Stimulated activated CD4-positive, alpha-beta T cell treated with anti-CD3 and anti-CD28 coated beads, Interleukin-12 subunit alpha, Interleukin-12 subunit beta, amount 100 ng/mL, for 48 hours (primary cell): Measurements from ENCODE around the gene SKI.

Experiments used
- DNase-seq, 3 donors: peaks; one replicate each; pipeline ENCODE4 v3.0.0-alpha.2; 2020; ENCODE audit warnings: low read depth in 2 of 3, low spot score in 1 of 3

SKI gene

GRCh38 chr1:2229911-2230731 lies 2.0 kb downstream of the SKI start:
- DNase-seq, result no peak

- DNase-seq, result no peak
Observed at GRCh38 chr1:2230781-2231531, 2.8 kb downstream of the SKI start.

GRCh38 chr1:2231532-2232254 lies 3.6 kb downstream of the SKI start:
- DNase-seq, result peak in 2 of 3 donors; percentile 37 to 63

GRCh38 chr1:2232255-2232915 lies 4.3 kb downstream of the SKI start:
- no peak for DNase-seq

GRCh38 chr1:2232916-2233438 lies 4.9 kb downstream of the SKI start:
- no peak for DNase-seq

- no peak for DNase-seq
Observed at GRCh38 chr1:2233468-2233867, 5.3 kb downstream of the SKI start.

- no peak for DNase-seq
Observed at GRCh38 chr1:2233997-2234761, 6.1 kb downstream of the SKI start.

- no peak for DNase-seq
Observed at GRCh38 chr1:2234762-2235113, 6.6 kb downstream of the SKI start.

- no peak for DNase-seq
Observed at GRCh38 chr1:2235300-2235998, 7.3 kb downstream of the SKI start.

- DNase-seq, result no peak
Observed at GRCh38 chr1:2236695-2237677, 8.9 kb downstream of the SKI start.

GRCh38 chr1:2237773-2238172 lies 9.7 kb downstream of the SKI start:
- DNase-seq, result no peak

GRCh38 chr1:2238361-2239012 lies 10.4 kb downstream of the SKI start:
- no peak for DNase-seq

- DNase-seq, result no peak
Observed at GRCh38 chr1:2239013-2239370, 10.9 kb downstream of the SKI start.

- DNase-seq, result no peak
Observed at GRCh38 chr1:2239384-2239985, 11.4 kb downstream of the SKI start.

GRCh38 chr1:2240270-2241156 lies 12.4 kb downstream of the SKI start:
- DNase-seq, result no peak

GRCh38 chr1:2241820-2242219 lies 13.7 kb downstream of the SKI start:
- DNase-seq, result no peak
